Measurements from ENCODE around the gene ZCCHC24. TPM values are rescaled to one million over a fixed set of nuclear protein-coding genes. Genes with fewer than 3 reads are reported as not detected.

ZCCHC24 gene
- polyA plus RNA-seq, 1 of the 3 experiments (the other 2 are of a cell fraction): 15.8 TPM

DNA sequence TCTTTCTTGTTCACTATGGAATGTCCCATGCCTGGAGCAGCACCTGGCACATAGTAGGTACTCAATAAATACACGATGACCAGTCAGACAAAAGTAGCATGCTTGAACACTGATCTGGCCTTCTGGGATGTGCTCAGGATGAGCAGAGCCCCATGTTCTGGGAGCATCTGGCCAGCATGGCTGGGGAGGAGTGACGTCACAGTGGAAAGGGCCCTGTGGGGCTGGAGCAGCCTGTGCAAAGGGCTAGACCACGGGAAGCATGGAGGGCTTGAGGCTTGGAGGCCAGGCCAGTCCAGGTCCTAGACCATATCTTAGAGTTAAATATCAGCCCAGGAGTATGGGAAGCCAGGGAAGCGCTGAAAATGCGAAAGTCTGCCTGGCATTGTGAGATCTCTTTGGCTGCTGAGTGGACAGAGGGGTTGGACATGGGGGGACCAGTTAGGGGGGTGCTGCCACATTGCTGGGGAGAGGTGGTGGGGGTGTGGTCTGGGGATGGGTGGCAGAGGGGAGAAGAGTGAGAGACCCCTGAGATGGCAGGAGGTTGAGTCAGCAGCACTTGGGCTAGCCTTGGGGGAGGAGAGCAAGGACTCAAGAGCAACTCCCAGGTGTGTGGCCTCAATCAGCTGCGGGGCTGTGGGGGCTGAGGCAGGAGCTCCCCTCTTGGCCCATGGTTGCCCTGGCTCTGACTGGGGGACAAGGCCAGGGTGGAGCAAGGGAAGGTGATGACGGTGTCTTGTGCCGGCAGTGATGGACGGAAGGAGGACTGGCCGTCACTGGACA, 34.9 kb downstream of the ZCCHC24 start (continued):
- TF ChIP-seq, protein P1, sequence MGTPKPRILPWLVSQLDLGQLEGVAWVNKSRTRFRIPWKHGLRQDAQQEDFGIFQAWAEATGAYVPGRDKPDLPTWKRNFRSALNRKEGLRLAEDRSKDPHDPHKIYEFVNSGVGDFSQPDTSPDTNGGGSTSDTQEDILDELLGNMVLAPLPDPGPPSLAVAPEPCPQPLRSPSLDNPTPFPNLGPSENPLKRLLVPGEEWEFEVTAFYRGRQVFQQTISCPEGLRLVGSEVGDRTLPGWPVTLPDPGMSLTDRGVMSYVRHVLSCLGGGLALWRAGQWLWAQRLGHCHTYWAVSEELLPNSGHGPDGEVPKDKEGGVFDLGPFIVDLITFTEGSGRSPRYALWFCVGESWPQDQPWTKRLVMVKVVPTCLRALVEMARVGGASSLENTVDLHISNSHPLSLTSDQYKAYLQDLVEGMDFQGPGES (IDR thresholded peaks at IDR 0.05; ENCODE audit: low read depth, low read length): no peak

DNA sequence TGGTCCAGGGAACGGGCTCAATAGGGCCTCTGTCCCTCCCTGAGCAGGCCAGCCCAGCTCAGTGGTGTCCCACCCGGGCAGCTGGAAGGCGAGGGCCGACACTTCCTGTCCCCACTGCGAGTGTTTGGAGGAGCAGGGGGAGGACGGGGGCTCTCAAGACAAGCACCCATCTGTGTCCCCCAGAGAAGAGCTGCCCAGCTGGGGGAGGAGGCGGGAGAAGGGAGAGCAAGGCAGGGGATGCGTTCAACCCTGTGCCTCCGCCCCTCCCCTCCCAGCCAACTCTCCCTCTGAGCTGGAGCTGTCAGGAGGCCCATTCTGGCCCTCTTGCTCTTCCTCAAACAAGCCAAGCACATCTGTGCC, 35.7 kb downstream of the ZCCHC24 start:
- Histone ChIP-seq H3K27me3 (ENCODE audit: insufficient read depth) (no peaks in the 10 kb centered on the region), H3K27ac (ENCODE audit: low read depth in 2 of 2, low read length in 1 of 2) (no peak overlapping the region; a peak in 1 of 4 replicates), H3K9me2 (no peaks in the 10 kb centered on the region), H3K79me2 (ENCODE audit: insufficient read depth) (peaks cover 6% of the 10 kb centered on the region; the same call in 1 of the 2 replicates), H2AFZ (ENCODE audit: low read depth) (no peak overlapping the region), H3K9me3 (no peaks in the 10 kb centered on the region), H3K4me3 (ENCODE audit: low read depth in 2 of 2, low read length in 1 of 2) (no peak overlapping the region), H3K9ac (no peak overlapping the region), H4K20me1 (ENCODE audit: insufficient read depth) (peaks cover 28% of the 10 kb centered on the region; the same call in 1 of the 2 replicates), H3F3A (replicated peaks; ENCODE audit: insufficient read depth) (no peaks in the 10 kb centered on the region), H3K36me3 (replicated peaks in 1 of 2; ENCODE audit: control insufficient read depth in 1 of 2, insufficient read depth in 2 of 2, low read length in 1 of 2) (no peaks in the 10 kb centered on the region), H3K4me2 (no peak overlapping the region), H3K4me1 (ENCODE audit: control insufficient read depth in 1 of 2, insufficient read depth in 2 of 2, low read depth in 1 of 2, low read length in 1 of 2) (peaks cover 30 to 54% of the 10 kb centered on the region in 2 experiments)
- CTCF ChIA-PET: interaction anchor here (1.8 kb wide), 2 partner anchors 9 to 35 kb away, joined by 7 read pairs; no protein-coding TSS in a partner anchor
- POLR2A ChIA-PET: no interaction called here
- TF ChIP-seq, protein P2, sequence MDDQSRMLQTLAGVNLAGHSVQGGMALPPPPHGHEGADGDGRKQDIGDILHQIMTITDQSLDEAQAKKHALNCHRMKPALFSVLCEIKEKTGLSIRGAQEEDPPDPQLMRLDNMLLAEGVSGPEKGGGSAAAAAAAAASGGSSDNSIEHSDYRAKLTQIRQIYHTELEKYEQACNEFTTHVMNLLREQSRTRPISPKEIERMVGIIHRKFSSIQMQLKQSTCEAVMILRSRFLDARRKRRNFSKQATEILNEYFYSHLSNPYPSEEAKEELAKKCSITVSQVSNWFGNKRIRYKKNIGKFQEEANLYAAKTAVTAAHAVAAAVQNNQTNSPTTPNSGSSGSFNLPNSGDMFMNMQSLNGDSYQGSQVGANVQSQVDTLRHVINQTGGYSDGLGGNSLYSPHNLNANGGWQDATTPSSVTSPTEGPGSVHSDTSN (IDR thresholded peaks at IDR 0.05): no peak
- TF ChIP-seq, protein P3, sequence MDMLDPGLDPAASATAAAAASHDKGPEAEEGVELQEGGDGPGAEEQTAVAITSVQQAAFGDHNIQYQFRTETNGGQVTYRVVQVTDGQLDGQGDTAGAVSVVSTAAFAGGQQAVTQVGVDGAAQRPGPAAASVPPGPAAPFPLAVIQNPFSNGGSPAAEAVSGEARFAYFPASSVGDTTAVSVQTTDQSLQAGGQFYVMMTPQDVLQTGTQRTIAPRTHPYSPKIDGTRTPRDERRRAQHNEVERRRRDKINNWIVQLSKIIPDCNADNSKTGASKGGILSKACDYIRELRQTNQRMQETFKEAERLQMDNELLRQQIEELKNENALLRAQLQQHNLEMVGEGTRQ (IDR thresholded peaks at IDR 0.05; ENCODE audit: borderline replicate concordance, low read depth, low read length): no peak
- TF ChIP-seq MXI1 (IDR thresholded peaks at IDR 0.05; ENCODE audit: low read depth, low read length): no peak
- no peak for TF ChIP-seq RFX5 (IDR thresholded peaks at IDR 0.05; ENCODE audit: low read length)
- TF ChIP-seq, protein P1 (IDR thresholded peaks at IDR 0.05; ENCODE audit: low read depth, low read length): no peak
- TF ChIP-seq TCF12 (IDR thresholded peaks at IDR 0.05): no peak
- no peak for TF ChIP-seq SMC3 (IDR thresholded peaks at IDR 0.05; ENCODE audit: low read depth, low read length)
- TF ChIP-seq POLR2AphosphoS5 (IDR thresholded peaks at IDR 0.05; ENCODE audit: low read depth, low read length): no peak
- TF ChIP-seq, protein P4, sequence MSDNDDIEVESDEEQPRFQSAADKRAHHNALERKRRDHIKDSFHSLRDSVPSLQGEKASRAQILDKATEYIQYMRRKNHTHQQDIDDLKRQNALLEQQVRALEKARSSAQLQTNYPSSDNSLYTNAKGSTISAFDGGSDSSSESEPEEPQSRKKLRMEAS (IDR thresholded peaks at IDR 0.05; ENCODE audit: low read depth): no peak
- TF ChIP-seq GATA2 (CRISPR knock-in tag; IDR thresholded peaks at IDR 0.05): no peak
- no peak for TF ChIP-seq TEAD4 (IDR thresholded peaks at IDR 0.05; ENCODE audit: borderline replicate concordance, insufficient read depth)
- TF ChIP-seq SIN3A (IDR thresholded peaks at IDR 0.05; ENCODE audit: borderline replicate concordance, low read depth, low read length): no peak
- TF ChIP-seq, protein P5, sequence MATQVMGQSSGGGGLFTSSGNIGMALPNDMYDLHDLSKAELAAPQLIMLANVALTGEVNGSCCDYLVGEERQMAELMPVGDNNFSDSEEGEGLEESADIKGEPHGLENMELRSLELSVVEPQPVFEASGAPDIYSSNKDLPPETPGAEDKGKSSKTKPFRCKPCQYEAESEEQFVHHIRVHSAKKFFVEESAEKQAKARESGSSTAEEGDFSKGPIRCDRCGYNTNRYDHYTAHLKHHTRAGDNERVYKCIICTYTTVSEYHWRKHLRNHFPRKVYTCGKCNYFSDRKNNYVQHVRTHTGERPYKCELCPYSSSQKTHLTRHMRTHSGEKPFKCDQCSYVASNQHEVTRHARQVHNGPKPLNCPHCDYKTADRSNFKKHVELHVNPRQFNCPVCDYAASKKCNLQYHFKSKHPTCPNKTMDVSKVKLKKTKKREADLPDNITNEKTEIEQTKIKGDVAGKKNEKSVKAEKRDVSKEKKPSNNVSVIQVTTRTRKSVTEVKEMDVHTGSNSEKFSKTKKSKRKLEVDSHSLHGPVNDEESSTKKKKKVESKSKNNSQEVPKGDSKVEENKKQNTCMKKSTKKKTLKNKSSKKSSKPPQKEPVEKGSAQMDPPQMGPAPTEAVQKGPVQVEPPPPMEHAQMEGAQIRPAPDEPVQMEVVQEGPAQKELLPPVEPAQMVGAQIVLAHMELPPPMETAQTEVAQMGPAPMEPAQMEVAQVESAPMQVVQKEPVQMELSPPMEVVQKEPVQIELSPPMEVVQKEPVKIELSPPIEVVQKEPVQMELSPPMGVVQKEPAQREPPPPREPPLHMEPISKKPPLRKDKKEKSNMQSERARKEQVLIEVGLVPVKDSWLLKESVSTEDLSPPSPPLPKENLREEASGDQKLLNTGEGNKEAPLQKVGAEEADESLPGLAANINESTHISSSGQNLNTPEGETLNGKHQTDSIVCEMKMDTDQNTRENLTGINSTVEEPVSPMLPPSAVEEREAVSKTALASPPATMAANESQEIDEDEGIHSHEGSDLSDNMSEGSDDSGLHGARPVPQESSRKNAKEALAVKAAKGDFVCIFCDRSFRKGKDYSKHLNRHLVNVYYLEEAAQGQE (IDR thresholded peaks at IDR 0.05; ENCODE audit: low read depth, low read length): no peak
- TF ChIP-seq NRF1 (IDR thresholded peaks at IDR 0.05; ENCODE audit: low read depth, low read length): no peak
- no peak for DNase-seq
- WGBS (ENCODE audit: low lambda C conversion rate): 89% methylated on average over 9 of the region's 9 CpGs

All from SK-N-SH (cell line).